IMR-90 (cell line): ENCODE measurements around the gene AHI1. TPM values are rescaled to one million over a fixed set of nuclear protein-coding genes. Genes with fewer than 3 reads are reported as not detected.

Experiments
- ATAC-seq: fragments of 200-7000 bp; cut with Tn5 transposase; 2 replicates; pipeline ENCODE4 v1.9.1; 2020; ENCODE audit warnings: low read depth, mild to moderate bottlenecking, moderate library complexity
- BruUV-seq: library from RNA; stranded (reverse); fragments of 400-500 nt; replicated peaks from 2 replicates; lab custom pipeline; 2021; lab: Mats Ljungman, UMichigan
- CTCF ChIA-PET: fragments of 300-600 bp; formaldehyde crosslinking; extraction: SDS; loops from one replicate; lab custom pipeline; 2021; ENCODE audit warnings: antibody characterized with exemption; lab: Yijun Ruan, JAX
- POLR2A ChIA-PET: fragments of 300-600 bp; sonication (Branson Sonifier 250); formaldehyde crosslinking; loops from one replicate; lab custom pipeline; 2022; ENCODE audit warnings: antibody characterized with exemption; ENCODE audit not compliant: unreplicated experiment; lab: Charles Lee
- DNase-seq: peaks from one replicate; pipeline ENCODE4 v3.0.0; 2013
- H2AFZ ChIP-seq: replicated peaks from 2 replicates; pipeline ENCODE3; 2013; ENCODE audit warnings: low read length, mild to moderate bottlenecking; ENCODE audit not compliant: poor library complexity
- H2AK5ac ChIP-seq: 2 replicates; pipeline ENCODE4 v1.6.1; 2013; ENCODE audit warnings: low read depth, low read length, inconsistent platforms
- H2AK9ac ChIP-seq: replicated peaks from 2 replicates; pipeline ENCODE3; 2013; ENCODE audit warnings: mild to moderate bottlenecking, low read depth, low read length, moderate library complexity; ENCODE audit not compliant: poor library complexity
- H2BK120ac ChIP-seq: 2 replicates; pipeline ENCODE4 v1.6.1; 2013; ENCODE audit warnings: low read depth, low read length, inconsistent platforms
- H2BK15ac ChIP-seq: 3 replicates; pipeline ENCODE4 v1.6.1; 2013; ENCODE audit warnings: low read depth, low read length, inconsistent platforms
- H2BK20ac ChIP-seq: 2 replicates; pipeline ENCODE4 v1.6.1; 2013; ENCODE audit warnings: low read depth, mild to moderate bottlenecking, inconsistent platforms, low read length, moderate library complexity
- H2BK5ac ChIP-seq: 2 replicates; pipeline ENCODE4 v1.6.1; 2013; ENCODE audit warnings: mild to moderate bottlenecking, low read depth, low read length, inconsistent platforms; ENCODE audit not compliant: poor library complexity, severe bottlenecking
- H3K14ac ChIP-seq: replicated peaks from 2 replicates; pipeline ENCODE4 v1.6.1; 2013; ENCODE audit warnings: low read depth, low read length, inconsistent platforms
- H3K18ac ChIP-seq: 2 replicates; pipeline ENCODE4 v1.6.1; 2013; ENCODE audit warnings: low read depth, low read length, control low read depth
- H3K23ac ChIP-seq: 2 replicates; pipeline ENCODE4 v1.6.1; 2013; ENCODE audit warnings: low read depth, low read length, inconsistent platforms
- H3K27ac ChIP-seq: 2 replicates; pipeline ENCODE4 v1.5.1; 2013; ENCODE audit warnings: mild to moderate bottlenecking, control low read depth, low read length; ENCODE audit not compliant: insufficient read depth
- H3K27me3 ChIP-seq: 2 replicates; pipeline ENCODE4 v1.6.1; 2013; ENCODE audit warnings: low read length; ENCODE audit not compliant: control insufficient read depth, insufficient read depth
- H3K36me3 ChIP-seq: 2 replicates; pipeline ENCODE4 v1.6.1; 2013; ENCODE audit warnings: low read length, mixed read lengths; ENCODE audit not compliant: control insufficient read depth, insufficient read depth
- H3K4ac ChIP-seq: 2 replicates; pipeline ENCODE4 v1.6.1; 2013; ENCODE audit warnings: low read depth, low read length, inconsistent platforms
- H3K4me1 ChIP-seq: 2 replicates; pipeline ENCODE4 v1.6.1; 2013; ENCODE audit warnings: low read length, mixed read lengths; ENCODE audit not compliant: control insufficient read depth, insufficient read depth
- H3K4me2 ChIP-seq: 2 replicates; pipeline ENCODE4 v1.6.1; 2013; ENCODE audit warnings: low read depth, mild to moderate bottlenecking, control low read depth, low read length, moderate library complexity
- H3K4me3 ChIP-seq: 2 replicates; pipeline ENCODE4 v1.5.1; 2013; ENCODE audit warnings: low read depth, mild to moderate bottlenecking, control low read depth, low read length, moderate library complexity; ENCODE audit not compliant: insufficient read depth
- H3K56ac ChIP-seq: 2 replicates; pipeline ENCODE4 v1.6.1; 2013; ENCODE audit warnings: low read length, inconsistent platforms; ENCODE audit not compliant: insufficient read depth; ENCODE audit errors: extremely low read depth
- H3K79me1 ChIP-seq, 2 experiments: 2 replicates each; pipeline ENCODE4 v1.6.1; 2013; ENCODE audit warnings: low read length in 2 of 2, inconsistent platforms in 1 of 2, low read depth in 1 of 2
- H3K9ac ChIP-seq: 2 replicates; pipeline ENCODE4 v1.6.1; 2013; ENCODE audit warnings: low read depth, low read length, control low read depth
- H3K9me1 ChIP-seq: 2 replicates; pipeline ENCODE4 v1.6.1; 2013; ENCODE audit warnings: low read length, inconsistent platforms; ENCODE audit not compliant: insufficient read depth
- H3K9me3 ChIP-seq: 2 replicates; pipeline ENCODE4 v1.6.1; 2013; ENCODE audit warnings: low read length; ENCODE audit not compliant: control insufficient read depth, insufficient read depth
- H4K20me1 ChIP-seq: 2 replicates; pipeline ENCODE4 v1.6.1; 2013; ENCODE audit warnings: low read length, inconsistent platforms; ENCODE audit not compliant: insufficient read depth
- H4K5ac ChIP-seq: 2 replicates; pipeline ENCODE4 v1.6.1; 2013; ENCODE audit warnings: mild to moderate bottlenecking, low read depth, low read length, control low read depth
- H4K8ac ChIP-seq, 2 experiments: 2 replicates each; pipeline ENCODE4 v1.6.1; 2013; ENCODE audit warnings: low read depth in 2 of 2, low read length in 2 of 2, control low read depth in 1 of 2, inconsistent platforms in 1 of 2
- H4K91ac ChIP-seq: 2 replicates; pipeline ENCODE4 v1.6.1; 2013; ENCODE audit warnings: low read depth, low read length, inconsistent platforms; ENCODE audit not compliant: insufficient read depth
- MAFK ChIP-seq: IDR thresholded peaks from 2 replicates; pipeline ENCODE4 v1.6.1; 2012; ENCODE audit warnings: low read depth, low read length, improper control_type of control experiment
- MAZ ChIP-seq: IDR thresholded peaks from 2 replicates; pipeline ENCODE4 v1.6.1; 2012; ENCODE audit warnings: low read depth, mild to moderate bottlenecking, low read length, improper control_type of control experiment, moderate library complexity, borderline replicate concordance
- WGBS, 2 experiments: methylation state at CpG; one replicate each; pipeline versions ENCODE4 v1.1.5 to v1.1.7; 2013; ENCODE audit warnings: missing lambda C conversion rate in 2 of 2; ENCODE audit not compliant: insufficient read length in 1 of 2; ENCODE audit errors: extremely low coverage in 2 of 2; 5-methylcytosine and 5-hydroxymethylcytosine counted together
- dilution Hi-C: fragments of 300-500 bp; cut with HindIII; formaldehyde crosslinking; loops from one replicate; pipeline ENCODE4 v1.14.3; 2018; ENCODE audit warnings: low sequenced_read_pairs; ENCODE audit not compliant: unreplicated experiment
- in situ Hi-C: fragments of 300-500 bp; cut with MboI; formaldehyde crosslinking; loops from 3 replicates; pipeline ENCODE4 v1.14.3; 2019; ENCODE audit warnings: low sequenced_read_pairs, inconsistent platforms, mixed read lengths
- intact Hi-C: fragments of 100-400 bp; cut with micrococcal nuclease; formaldehyde crosslinking; loops from 2 replicates; pipeline ENCODE4 v1.10.0; 2022
- polyA plus RNA-seq, 3 experiments: library from polyadenylated mRNA; depleted of rRNA; stranded (reverse); fragments of >200 nt; gene quantifications; 2 replicates each; pipeline ENCODE4 v1.2.3, GENCODE V29; 2012; ENCODE audit warnings: low replicate concordance in 1 of 3
- total RNA-seq: library from RNA; depleted of rRNA; stranded (reverse); fragments of >200 nt; gene quantifications from 2 replicates; pipeline ENCODE4 v1.2.3, GENCODE V29; 2012

Gene AHI1
- total and polyA plus RNA-seq, 2 of the 4 experiments (the other 2 are of a cell fraction) = 9.5 to 19.4 TPM

DNA sequence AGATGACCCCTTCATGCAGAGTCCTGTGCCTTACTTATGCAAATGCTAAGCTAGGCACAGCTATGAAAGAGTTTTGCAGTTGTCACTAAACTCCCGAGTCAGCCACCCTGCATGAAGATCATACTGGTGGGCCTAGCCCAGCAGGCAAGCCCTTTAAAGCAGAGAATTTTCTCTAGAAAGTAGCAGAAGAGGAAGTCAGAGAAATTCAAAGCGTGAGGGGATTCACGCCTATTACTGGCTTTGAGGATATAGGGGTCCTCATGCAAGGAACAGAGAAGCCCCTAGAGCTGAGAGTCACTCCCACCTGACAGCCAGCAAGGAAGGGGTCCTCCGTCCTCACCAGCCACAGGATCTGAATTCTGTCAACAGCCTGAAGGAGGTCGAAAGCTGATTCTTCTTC is 261.8 kb downstream of the AHI1 start:
- no peaks in the 10 kb centered on the region for H3K79me1 ChIP-seq
- ATAC-seq (no peak), DNase-seq (no peak)
- no peak overlapping the region for H3K9ac ChIP-seq
- no peak overlapping the region for H2BK120ac ChIP-seq
- no peak overlapping the region for H2AFZ ChIP-seq
- ChIA-PET CTCF (interaction anchor here (0.5 kb wide), 1 partner anchor 79 kb away, joined by 3 read pairs; no protein-coding TSS in a partner anchor), POLR2A (no interaction called here)
- H3K56ac ChIP-seq = no peak overlapping the region
- H3K4me3 ChIP-seq = no peak overlapping the region
- no peak overlapping the region for H4K5ac ChIP-seq
- no peaks in the 10 kb centered on the region for H3K36me3 ChIP-seq
- TF ChIP-seq MAFK (no peak), MAZ (no peak)
- BruUV-seq = no TSS peak
- H3K4ac ChIP-seq = no peak overlapping the region
- H4K91ac ChIP-seq = no peak overlapping the region
- H3K4me1 ChIP-seq = no peaks in the 10 kb centered on the region
- dilution Hi-C loops (no loop called here), in situ Hi-C loops (no loop called here), intact Hi-C loops (no loop called here)
- H4K8ac ChIP-seq = no peak overlapping the region
- H2AK5ac ChIP-seq = no peak overlapping the region
- H3K23ac ChIP-seq = no peak overlapping the region
- H4K20me1 ChIP-seq = no peaks in the 10 kb centered on the region
- no peak overlapping the region for H3K4me2 ChIP-seq
- H3K27me3 ChIP-seq = peaks cover 11% of the 10 kb centered on the region
- no peak overlapping the region for H3K14ac ChIP-seq
- H2BK15ac ChIP-seq = no peak overlapping the region
- no peak overlapping the region for H2BK20ac ChIP-seq
- WGBS, 2 experiments = 100% methylated on average over 1 of the region's 5 CpGs; no CpG with 5 or more reads in 1 of the 2 experiments
- H3K18ac ChIP-seq = no peak overlapping the region
- no peak overlapping the region for H3K27ac ChIP-seq
- H2AK9ac ChIP-seq = no peak overlapping the region
- no peaks in the 10 kb centered on the region for H3K9me3 ChIP-seq
- no peak overlapping the region for H2BK5ac ChIP-seq
- no peaks in the 10 kb centered on the region for H3K9me1 ChIP-seq
